Measurements from ENCODE around the gene CHST2. TPM values are rescaled to one million over a fixed set of nuclear protein-coding genes. Genes with fewer than 3 reads are reported as not detected.

CHST2 gene
- total RNA-seq, 1 experiment from 2014 or later, result 17.3 TPM

- TF ChIP-seq AR (CRISPR knock-in tag; IDR thresholded peaks at IDR 0.05) (no peak), FOXJ3 (CRISPR knock-in tag; IDR thresholded peaks at IDR 0.05; ENCODE audit: borderline replicate concordance) (no peak), ZNF281 (CRISPR knock-in tag; IDR thresholded peaks at IDR 0.05) (no peak), SMAD4 (CRISPR knock-in tag; IDR thresholded peaks at IDR 0.05) (no peak), ZSCAN18 (CRISPR knock-in tag; IDR thresholded peaks at IDR 0.05) (no peak), JUN (CRISPR knock-in tag; IDR thresholded peaks at IDR 0.05) (no peak), GRHL2 (CRISPR knock-in tag; IDR thresholded peaks at IDR 0.05; ENCODE audit: insufficient replicate concordance, severe bottlenecking) (no peak), ZNF232 (CRISPR knock-in tag; IDR thresholded peaks at IDR 0.05) (no peak), NR3C1 (CRISPR knock-in tag; conservative IDR thresholded peaks at IDR 0.05; ENCODE audit: low read depth) (no peak), ATF6 (CRISPR knock-in tag; IDR thresholded peaks at IDR 0.05) (no peak), NFYB (CRISPR knock-in tag; conservative IDR thresholded peaks at IDR 0.05; ENCODE audit: low read depth) (no peak)
Measured at GRCh38 chr3:143090486-143090885, 29.1 kb upstream of the CHST2 start (continued).

GRCh38 chr3:143090976-143091837, 28.4 kb upstream of the CHST2 start:
- CTCF ChIA-PET, result no interaction called here

GRCh38 chr3:143092191-143092590, 27.4 kb upstream of the CHST2 start:
- Mint-ChIP-seq H3K4me3 (no peak overlapping the region), H3K9me3 (peaks cover 20% of the 10 kb centered on the region), H3K27ac (no peak overlapping the region), H3K4me1 (no peaks in the 10 kb centered on the region), H3K27me3 (ENCODE audit: low read depth) (peaks cover 2% of the 10 kb centered on the region; the same call in 1 of the 2 replicates), H3K36me3 (peaks cover 19% of the 10 kb centered on the region)
- DNase-seq (ENCODE audit: low spot score) (no peak), ATAC-seq (no peak)
- CTCF ChIA-PET, result no interaction called here
- POLR2A ChIA-PET, result no interaction called here
- TF ChIP-seq ZBTB43 (CRISPR knock-in tag; IDR thresholded peaks at IDR 0.05) (no peak), NFATC4 (CRISPR knock-in tag; IDR thresholded peaks at IDR 0.05) (no peak), ZNF138 (CRISPR knock-in tag; conservative IDR thresholded peaks at IDR 0.05) (no peak), EMX1 (CRISPR knock-in tag; IDR thresholded peaks at IDR 0.05) (no peak), GABPB1 (CRISPR knock-in tag; IDR thresholded peaks at IDR 0.05) (no peak), ZNF416 (CRISPR knock-in tag; IDR thresholded peaks at IDR 0.05) (no peak), ARID4B (CRISPR knock-in tag; IDR thresholded peaks at IDR 0.05; ENCODE audit: borderline replicate concordance) (no peak)

More at GRCh38 chr3:143090976-143091837, 28.4 kb upstream of the CHST2 start:
- Mint-ChIP-seq H3K36me3 (peaks cover 13% of the 10 kb centered on the region), H3K27ac (no peak overlapping the region), H3K4me3 (no peak overlapping the region), H3K9me3 (peaks cover 14% of the 10 kb centered on the region), H3K27me3 (ENCODE audit: low read depth) (peaks cover 2% of the 10 kb centered on the region; the same call in 1 of the 2 replicates), H3K4me1 (no peaks in the 10 kb centered on the region)
- POLR2A ChIA-PET, result no interaction called here
- DNase-seq (ENCODE audit: low spot score), result no peak
- no peak for TF ChIP-seq CREM (CRISPR knock-in tag; IDR thresholded peaks at IDR 0.05)
- ATAC-seq, result no peak

All from WTC11 (cell line).